Suprapubic skin (tissue), 4 donors: ENCODE measurements around the gene DPYSL4.

Experiments
- POLR2A ChIP-seq, 2 donors: fragments of 450-650 bp; IDR thresholded peaks; one replicate each; pipeline ENCODE4 v1.6.1; 2017; ENCODE audit warnings: antibody characterized with exemption in 2 of 2, mild to moderate bottlenecking in 2 of 2, moderate library complexity in 2 of 2
- POLR2AphosphoS5 ChIP-seq, 3 donors: sonication (generic); formaldehyde crosslinking; IDR thresholded peaks; one replicate each; pipeline ENCODE4 v1.6.1; 2017; ENCODE audit warnings: antibody characterized with exemption in 3 of 3
- TF ChIP-seq, protein P1 (sequence below), 2 donors: fragments of 200-600 bp in 1 of 2; fragments of 450-650 bp in 1 of 2; sonication (generic) in 1 of 2; IDR thresholded peaks; one replicate each; pipeline ENCODE4 v1.5.1; 2016 to 2019; ENCODE audit warnings: antibody characterized with exemption in 2 of 2, mild to moderate bottlenecking in 1 of 2, moderate library complexity in 1 of 2

DNA sequence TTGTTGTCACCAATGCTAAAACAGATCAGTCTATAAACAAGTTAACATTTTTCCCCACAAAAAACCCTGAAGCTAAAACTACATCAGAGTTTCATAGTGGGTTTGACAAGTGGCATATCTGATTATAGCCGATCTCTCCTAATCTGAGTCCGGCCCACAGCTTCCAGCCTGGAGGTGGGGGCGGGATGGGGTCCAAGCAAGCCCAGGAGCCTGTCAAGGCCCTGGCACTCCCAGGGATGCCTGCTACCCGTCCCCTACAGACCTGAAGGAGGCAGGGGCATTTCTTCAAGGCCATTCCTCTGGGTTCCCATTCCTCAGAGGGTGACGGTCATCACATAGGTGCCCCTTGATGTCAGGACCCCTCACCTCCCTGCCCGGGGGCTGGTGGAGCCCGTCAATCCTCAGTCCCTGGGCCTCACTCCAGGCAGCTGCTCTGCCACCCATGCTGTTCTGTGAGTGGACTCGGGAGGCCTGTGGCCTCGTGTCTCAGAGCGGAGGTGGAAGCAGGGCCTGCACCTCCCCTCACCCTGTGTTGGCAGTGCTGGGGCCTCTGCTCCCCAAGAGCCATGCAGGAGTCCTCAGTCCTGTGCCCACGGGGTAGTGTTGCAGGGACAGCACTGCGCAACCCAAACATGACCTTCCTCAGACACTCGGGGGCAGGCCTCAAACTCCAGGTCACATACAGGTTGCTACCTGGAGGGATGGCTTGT is 8.8 kb downstream of the DPYSL4 start:
- TF ChIP-seq, protein P1, sequence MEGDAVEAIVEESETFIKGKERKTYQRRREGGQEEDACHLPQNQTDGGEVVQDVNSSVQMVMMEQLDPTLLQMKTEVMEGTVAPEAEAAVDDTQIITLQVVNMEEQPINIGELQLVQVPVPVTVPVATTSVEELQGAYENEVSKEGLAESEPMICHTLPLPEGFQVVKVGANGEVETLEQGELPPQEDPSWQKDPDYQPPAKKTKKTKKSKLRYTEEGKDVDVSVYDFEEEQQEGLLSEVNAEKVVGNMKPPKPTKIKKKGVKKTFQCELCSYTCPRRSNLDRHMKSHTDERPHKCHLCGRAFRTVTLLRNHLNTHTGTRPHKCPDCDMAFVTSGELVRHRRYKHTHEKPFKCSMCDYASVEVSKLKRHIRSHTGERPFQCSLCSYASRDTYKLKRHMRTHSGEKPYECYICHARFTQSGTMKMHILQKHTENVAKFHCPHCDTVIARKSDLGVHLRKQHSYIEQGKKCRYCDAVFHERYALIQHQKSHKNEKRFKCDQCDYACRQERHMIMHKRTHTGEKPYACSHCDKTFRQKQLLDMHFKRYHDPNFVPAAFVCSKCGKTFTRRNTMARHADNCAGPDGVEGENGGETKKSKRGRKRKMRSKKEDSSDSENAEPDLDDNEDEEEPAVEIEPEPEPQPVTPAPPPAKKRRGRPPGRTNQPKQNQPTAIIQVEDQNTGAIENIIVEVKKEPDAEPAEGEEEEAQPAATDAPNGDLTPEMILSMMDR (IDR thresholded peaks at IDR 0.05): no peak
- TF ChIP-seq POLR2A (IDR thresholded peaks at IDR 0.05): no peak
- TF ChIP-seq POLR2AphosphoS5 (IDR thresholded peaks at IDR 0.05): no peak
